ENCODE measurements around the gene ATP6V0B. TPM values are rescaled to one million over a fixed set of nuclear protein-coding genes. Genes with fewer than 3 reads are reported as not detected.

ATP6V0B gene
- total and polyA plus RNA-seq, 10 of the 15 experiments (the other 5 are each of a cell fraction or from before 2014, with no cell fraction given): 65.3 to 250 (median 144) TPM

- no peak for TF ChIP-seq ATF3 (IDR thresholded peaks at IDR 0.05; ENCODE audit: borderline replicate concordance, extremely low read depth, low read depth, low read length)
- no peak for TF ChIP-seq TAF1 (IDR thresholded peaks at IDR 0.05; ENCODE audit: borderline replicate concordance, low read depth, low read length)
- TF ChIP-seq TBL1XR1 (IDR thresholded peaks at IDR 0.05; ENCODE audit: low read depth, low read length): no peak
- no peak for TF ChIP-seq HDGF (IDR thresholded peaks at IDR 0.05)
- TF ChIP-seq SKIL (IDR thresholded peaks at IDR 0.05; ENCODE audit: low read depth, poor library complexity, severe bottlenecking): no peak
- no peak for TF ChIP-seq SUZ12 (IDR thresholded peaks at IDR 0.05; ENCODE audit: unreplicated experiment)
- no peak for TF ChIP-seq CUX1 (IDR thresholded peaks at IDR 0.05; ENCODE audit: insufficient replicate concordance, low read depth, low read length)
Observed at GRCh38 chr1:43938892-43939587, 35.7 kb upstream of the ATP6V0B start (continued).

Measured in GM12878 (cell line).